GM12873 (cell line): ENCODE measurements around the gene NUTM1.
A peak's percentile ranks its signal among the peaks of the same experiment; 100 is the strongest.

Source experiments
- TF ChIP-seq, protein P1 (sequence below): IDR thresholded peaks from 2 replicates; pipeline ENCODE4 v1.5.1; 2012; ENCODE audit warnings: low read depth, mild to moderate bottlenecking, moderate library complexity, low read length, control low read depth; ENCODE audit not compliant: insufficient read depth; ENCODE audit errors: missing control alignments

NUTM1 gene

DNA sequence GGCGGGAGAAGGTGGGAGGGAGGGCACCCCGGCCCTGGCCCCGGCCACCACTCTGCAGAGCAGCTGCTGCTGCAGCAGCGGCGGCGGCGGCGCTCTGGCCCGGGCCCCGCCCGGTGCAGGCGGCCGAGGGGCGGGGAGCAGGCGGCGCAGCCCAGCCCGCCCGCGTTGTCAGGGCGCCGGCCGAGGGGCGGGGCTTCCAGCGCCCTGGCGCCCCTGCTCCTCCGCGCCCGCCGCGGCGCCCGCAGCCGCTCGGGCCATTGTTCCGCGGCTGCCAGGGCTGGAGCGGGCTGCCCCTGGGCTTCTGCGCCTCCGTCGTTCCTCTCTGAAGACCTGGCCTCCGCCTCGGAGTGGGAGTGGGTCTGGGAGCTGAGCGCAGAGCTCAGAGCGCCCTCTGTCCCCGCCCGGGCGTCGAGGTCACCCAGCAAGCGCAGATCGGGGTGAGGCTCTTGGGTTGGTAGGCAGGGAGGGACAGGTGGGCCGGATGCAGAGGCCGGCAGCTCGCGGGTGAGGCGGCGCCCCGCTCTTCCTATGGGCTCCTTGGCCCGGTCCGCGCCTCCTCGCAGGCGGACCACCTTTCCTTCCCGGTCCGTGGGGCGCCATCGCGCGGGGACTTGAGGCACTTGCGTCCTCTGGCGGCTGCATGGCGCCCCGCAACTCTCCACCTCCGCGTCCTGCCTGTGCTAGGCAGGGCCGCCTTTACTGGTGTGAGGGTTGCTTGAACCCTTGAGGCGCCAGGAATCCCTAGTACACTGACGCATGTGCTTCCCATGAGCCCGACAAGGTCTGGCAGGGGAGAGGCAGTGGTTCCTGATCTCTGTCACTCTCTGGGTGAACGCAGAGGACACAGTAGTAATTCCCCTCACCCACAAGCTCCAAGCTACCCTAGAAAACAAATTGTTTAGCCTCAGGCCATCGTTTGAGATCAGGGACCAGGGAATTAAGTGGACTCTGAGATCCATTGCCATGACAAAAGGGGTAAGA, 24.3 kb downstream of the NUTM1 start, which contains the start of gene LPCAT4:
LPCAT4 (minus strand) TSS at position 96 of the 981 bp plus-strand sequence. CDS start 96 bp downstream, outside the sequence.
- TF ChIP-seq, protein P1, sequence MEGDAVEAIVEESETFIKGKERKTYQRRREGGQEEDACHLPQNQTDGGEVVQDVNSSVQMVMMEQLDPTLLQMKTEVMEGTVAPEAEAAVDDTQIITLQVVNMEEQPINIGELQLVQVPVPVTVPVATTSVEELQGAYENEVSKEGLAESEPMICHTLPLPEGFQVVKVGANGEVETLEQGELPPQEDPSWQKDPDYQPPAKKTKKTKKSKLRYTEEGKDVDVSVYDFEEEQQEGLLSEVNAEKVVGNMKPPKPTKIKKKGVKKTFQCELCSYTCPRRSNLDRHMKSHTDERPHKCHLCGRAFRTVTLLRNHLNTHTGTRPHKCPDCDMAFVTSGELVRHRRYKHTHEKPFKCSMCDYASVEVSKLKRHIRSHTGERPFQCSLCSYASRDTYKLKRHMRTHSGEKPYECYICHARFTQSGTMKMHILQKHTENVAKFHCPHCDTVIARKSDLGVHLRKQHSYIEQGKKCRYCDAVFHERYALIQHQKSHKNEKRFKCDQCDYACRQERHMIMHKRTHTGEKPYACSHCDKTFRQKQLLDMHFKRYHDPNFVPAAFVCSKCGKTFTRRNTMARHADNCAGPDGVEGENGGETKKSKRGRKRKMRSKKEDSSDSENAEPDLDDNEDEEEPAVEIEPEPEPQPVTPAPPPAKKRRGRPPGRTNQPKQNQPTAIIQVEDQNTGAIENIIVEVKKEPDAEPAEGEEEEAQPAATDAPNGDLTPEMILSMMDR, result peak; percentile 94

DNA sequence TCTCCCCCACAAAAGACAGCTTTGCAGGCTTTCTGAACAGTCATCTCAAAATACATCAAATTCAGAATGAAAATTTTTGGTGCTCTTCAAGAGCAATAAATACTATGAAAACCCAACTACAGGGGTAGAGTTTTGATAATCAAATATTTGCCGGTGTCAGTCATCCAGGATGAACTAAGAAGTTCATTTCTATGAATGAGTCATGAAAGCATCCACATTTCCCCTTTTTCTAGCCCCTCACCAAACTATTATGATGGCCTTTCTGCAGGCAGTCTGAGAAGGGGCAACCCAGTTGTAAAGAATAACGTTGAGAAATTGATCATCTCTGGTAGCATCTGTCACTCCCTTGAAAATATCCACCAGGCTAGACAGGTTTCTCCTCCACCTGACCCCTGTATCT, 27.0 kb downstream of the NUTM1 start:
- TF ChIP-seq, protein P1, result no peak

DNA sequence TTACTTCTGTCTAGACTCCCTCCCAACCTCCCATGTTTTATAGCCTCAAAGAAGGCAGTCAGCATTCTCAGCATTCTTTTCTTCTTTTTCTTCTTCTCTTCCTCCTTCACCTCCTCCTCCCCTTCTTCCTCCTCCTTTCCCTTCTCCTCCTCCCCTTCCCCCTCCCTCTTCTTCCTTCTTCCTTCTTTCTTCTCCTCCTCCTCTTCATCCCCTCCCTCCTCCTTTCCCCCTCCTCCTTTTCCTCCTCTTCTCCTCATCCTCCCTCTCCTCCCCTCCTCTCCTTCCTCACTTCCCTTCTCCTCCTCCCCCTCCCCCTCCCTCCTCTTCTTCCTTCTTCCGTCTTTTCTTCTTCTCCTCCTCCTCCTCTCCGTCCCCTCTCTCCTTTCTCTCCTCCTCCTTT, 27.5 kb downstream of the NUTM1 start:
- TF ChIP-seq, protein P1, result no peak

DNA sequence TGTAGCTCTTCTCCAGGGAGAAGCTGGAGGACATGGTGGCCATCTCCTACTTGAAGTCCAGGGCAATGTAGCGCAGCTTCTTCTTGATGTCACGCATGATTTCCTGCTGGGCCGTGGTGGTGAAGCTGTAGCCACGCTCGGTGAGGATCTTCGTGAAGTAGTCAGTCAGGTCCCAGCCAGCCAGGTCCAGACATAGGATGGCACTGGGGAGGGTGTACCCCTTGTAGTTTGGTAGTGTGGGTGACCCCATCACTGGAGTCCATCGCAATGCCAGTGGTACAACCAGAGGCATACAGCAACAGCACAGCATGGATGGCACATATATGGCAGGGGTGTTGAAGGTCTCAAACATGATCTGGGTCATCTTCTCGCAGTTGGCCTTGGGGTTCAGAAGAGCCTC, 30.8 kb downstream of the NUTM1 start:
- TF ChIP-seq, protein P1, result no peak

DNA sequence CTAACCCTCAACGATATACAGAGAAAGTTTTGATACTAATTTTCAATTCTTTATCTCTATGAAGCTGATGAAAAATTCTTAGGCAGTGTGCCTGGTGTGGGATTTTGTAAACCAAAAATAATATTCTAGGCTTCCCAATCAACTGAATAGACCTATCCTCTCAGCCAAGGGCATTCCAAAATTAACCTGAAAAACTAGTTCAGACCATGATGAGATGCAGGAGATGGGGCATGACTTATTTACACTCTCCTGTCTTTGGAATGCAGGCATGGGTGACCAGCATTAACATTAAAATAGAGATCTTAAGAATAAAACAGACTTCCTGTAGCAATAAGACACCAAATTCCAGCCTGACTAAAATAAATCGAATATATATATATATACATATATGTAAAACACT, 31.7 kb downstream of the NUTM1 start:
- TF ChIP-seq, protein P1, result no peak

DNA sequence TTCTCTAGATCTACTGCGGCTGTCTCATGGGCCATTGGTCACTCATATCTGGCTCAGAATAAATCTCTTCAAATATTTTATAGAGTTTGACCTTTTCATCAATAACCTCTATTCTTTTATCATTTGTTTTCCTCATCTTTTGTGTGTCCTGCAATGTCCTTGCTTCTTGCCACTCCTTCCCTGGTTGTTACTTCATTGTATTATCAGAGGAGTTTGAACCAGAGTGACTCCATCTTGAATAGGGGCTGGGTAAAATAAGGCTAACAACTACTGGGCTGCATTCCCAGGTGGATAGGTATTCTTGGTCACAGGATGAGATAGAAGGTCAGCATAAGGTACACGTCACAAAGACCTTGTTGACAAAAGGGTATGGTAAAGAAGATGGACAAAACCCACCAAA, 33.7 kb downstream of the NUTM1 start:
- TF ChIP-seq, protein P1, result no peak
